HG03196 (cell line): ENCODE data around the gene PEX3.
"Not testable (repeated sequence)": the region's sequence is repeated elsewhere in the genome, so short reads cannot be mapped to it uniquely, and the experiment has no call there.

ENCODE experiments used
- ATAC-seq: cut with Tn5 transposase; IDR thresholded peaks from one replicate; pipeline ENCODE4 v1.9.1; 2021; ENCODE audit not compliant: unreplicated experiment

The PEX3 gene

DNA sequence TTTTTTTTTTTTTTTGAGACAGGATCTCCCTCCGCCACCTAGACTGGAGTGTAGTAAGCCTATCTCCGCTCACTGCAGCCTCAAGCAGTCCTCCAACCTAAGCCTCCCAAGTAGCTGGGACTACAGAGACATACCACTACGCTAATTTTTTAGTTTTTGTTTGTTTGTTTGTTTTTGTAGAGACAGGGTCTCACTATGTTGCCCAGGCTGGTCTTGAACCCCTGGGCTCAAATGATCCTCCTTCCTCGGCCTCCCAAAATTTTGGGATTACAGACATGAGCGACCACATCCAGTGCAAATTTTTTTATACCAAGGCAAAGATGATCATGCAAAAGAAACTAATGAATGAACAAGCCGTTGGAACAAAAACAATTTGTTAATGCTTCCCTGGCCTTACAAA, 55.6 kb downstream of the PEX3 start:
- ATAC-seq, result no peak

DNA sequence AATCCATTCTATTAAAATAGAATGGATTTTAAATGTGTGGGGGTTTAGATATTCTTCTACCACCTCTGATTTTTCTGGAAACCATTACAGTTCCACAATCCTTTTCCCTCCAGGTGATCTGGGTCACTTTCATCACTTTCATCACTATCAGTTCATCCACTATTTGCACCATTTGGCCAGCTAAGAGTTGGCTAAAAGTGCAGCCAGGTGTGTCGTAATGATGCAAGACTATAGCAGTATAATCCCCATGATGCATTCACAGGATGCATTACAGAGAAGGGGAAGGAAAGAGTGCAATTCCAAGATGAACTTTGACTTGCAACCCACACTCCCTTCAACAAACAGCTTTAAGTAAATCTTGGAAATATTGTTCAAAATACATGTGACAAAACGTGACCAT, 56.0 kb downstream of the PEX3 start:
- ATAC-seq, result no peak

GRCh38 chr6:143507358-143508145, 56.9 kb downstream of the PEX3 start:
- ATAC-seq, result no peak

DNA sequence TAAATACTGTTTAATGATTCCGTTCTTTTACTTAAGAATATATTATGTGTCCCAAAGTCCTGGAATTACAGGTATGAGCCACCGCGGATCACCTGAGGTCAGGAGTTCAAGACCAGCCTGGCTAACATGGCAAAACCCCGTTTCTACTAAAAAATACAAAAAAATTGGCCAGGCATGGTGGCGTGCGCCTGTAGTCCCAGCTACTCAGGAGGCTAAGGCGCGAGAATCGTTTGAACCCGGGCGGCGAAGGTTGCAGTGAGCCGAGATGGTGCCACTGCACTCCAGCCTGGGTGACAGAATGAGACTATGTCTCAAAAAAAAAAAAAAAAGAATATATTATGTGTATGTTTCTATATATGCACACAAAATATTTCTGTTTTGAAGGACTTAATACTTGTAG, 59.7 kb downstream of the PEX3 start:
- not testable (repeated sequence) for ATAC-seq

- peak; percentile 73 for ATAC-seq
These were observed 60.6 kb downstream of the PEX3 start, which contains the start of gene FUCA2 for GRCh38 chr6:143510991-143511891. TSS of gene FUCA2 (minus strand) at chr6:143511720. CDS start at chr6:143511634, 86 bp downstream.

DNA sequence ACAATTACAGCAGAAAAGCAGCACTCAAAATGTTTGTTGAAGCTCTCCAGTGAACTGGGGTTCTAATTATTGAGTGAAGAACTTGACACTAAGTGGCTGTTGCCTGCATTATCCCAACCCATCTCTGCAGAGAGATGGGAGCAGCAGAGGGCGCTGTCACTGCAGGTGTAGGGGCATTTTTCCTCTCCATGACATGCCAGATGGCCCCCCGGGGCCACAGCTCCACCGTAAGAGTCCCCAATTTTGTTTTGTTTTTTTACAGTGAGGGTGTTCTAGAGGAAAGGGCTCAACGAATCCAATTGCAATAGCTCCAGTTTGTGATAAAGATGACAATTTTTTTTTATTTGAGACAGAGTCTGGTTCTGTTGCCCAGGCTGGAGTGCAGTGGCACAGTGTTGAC, 62.8 kb downstream of the PEX3 start:
- ATAC-seq, result no peak

- ATAC-seq, result no peak
These were observed 64.6 kb downstream of the PEX3 start for GRCh38 chr6:143515061-143515760.

- ATAC-seq, result no peak
These were observed 65.3 kb downstream of the PEX3 start for GRCh38 chr6:143515766-143516355.

DNA sequence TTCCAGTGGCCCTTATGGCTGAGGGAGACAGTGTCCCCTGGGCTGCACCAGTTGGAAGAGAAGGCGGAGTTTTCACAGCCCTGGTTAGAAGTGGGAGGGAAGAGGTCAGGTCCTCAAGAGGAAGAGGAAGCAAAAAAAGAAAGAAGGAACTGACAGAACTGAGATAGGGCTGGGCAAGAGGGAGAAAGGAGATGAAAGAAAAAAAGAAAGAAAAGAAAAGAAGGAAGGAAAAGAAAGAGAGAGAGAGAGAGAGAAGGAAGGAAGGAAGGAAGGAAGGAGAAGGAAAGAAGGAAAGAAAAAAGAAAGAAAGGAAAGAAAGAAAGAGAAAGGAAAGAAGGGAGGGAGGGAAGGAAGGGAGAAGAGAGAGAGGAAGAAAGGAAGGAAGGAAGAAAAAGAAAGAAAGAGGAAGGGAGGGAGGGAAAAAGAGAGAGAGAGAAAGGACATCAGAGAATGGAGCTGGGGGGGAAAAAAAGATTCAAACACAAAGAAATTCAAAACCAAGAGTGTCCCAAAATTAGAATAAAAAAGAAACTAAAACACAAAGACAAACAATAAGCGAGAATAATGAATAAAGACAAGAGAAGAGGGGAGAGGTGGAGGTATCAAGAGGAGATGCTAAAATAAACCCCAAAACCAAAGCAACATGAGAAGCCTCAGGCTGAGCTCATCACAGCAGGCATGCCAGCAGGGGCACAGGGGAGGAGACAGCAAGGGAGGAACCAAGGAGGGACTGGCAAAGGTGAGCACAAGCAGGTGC, 66.3 kb downstream of the PEX3 start:
- no peak for ATAC-seq

GRCh38 chr6:143517447-143517773, 66.8 kb downstream of the PEX3 start:
- ATAC-seq, result no peak

GRCh38 chr6:143522039-143522600, 71.5 kb downstream of the PEX3 start:
- ATAC-seq, result no peak

DNA sequence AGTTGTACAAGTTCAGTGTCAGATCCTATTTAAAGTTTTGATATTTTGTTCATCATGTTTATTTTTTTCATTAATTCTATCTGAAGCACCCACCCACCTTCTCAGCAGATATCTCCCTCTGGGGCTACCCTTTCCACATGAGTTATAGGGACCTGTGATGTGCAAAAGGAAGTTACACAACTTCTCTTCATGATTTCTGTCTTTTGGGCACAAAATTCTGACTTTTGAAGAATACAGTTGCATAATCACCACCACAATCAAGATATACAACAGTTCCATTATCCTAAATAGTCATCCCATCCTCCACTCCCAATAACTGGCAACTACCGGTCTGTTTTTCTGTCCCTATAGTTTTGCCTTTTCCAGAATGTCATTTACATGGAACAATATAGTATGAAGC, 74.8 kb downstream of the PEX3 start:
- ATAC-seq, result no peak

DNA sequence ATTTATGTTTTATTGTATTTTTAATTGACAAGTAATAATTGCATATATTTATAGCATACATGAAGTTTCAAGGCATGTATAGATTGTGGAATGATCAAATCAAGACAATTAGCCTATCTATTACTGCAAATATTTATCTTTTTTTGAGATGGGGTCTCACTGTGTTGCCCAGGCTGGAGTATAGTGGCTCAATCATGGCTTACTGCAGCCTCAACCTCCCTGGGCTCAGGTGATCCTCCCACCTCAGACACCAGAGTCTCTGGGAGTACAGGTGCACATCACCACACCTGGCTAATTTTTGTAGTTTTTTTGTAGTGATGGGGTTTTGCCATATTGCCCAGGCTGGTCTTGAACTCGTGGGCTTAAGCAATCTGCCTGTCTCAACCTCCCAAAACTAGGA, 77.1 kb downstream of the PEX3 start:
- no peak for ATAC-seq

GRCh38 chr6:143528164-143528811, 77.7 kb downstream of the PEX3 start:
- ATAC-seq, result peak; percentile 49

- no peak for ATAC-seq
These were observed 78.5 kb downstream of the PEX3 start for GRCh38 chr6:143529095-143529494.

DNA sequence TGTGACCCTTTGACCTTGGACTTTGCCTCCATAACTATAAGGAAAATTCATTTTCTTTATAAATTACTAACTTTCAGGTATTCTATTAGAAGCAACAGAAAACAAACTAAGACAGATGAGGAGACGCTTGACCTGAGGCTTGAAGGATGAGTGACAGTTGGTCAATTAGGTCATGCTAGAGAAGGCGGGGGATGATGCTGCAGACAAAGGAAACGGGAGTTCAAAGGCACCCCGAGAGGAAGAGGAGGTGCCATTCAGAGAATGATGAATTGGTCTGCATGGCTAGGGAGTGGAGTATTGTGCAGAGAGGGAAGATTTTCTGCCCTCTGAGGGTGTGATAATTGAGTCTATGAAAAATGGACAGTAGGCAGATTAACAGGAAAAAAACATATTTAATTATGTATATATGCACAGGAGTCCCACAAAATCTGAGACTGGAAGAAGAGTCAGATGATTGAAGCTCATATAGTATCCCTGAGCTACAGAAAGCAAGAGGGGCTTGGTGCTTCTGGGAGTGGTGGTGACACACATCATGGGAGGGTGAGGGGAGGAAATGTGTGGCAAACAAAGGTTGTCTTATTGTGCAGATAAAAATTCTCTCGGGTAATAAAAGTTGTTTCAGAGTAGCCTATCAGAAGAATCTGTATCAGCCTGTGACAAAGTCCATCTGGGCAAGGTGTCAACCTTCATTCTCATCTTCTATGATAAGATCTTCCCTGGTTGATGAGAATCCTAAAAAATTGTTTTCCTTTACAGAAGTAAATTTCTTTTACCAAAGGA, 81.3 kb downstream of the PEX3 start:
- no peak for ATAC-seq

GRCh38 chr6:143535189-143535614, 84.6 kb downstream of the PEX3 start:
- no peak for ATAC-seq

GRCh38 chr6:143536461-143536865, 85.9 kb downstream of the PEX3 start:
- ATAC-seq, result peak; percentile 69
